GM19372 (cell line): ENCODE measurements around the gene TEX2.

ENCODE experiments used
- ATAC-seq: cut with Tn5 transposase; IDR thresholded peaks from one replicate; pipeline ENCODE4 v1.9.1; 2021; ENCODE audit warnings: mild to moderate bottlenecking, low read depth, moderate library complexity; ENCODE audit not compliant: unreplicated experiment

Gene TEX2

DNA sequence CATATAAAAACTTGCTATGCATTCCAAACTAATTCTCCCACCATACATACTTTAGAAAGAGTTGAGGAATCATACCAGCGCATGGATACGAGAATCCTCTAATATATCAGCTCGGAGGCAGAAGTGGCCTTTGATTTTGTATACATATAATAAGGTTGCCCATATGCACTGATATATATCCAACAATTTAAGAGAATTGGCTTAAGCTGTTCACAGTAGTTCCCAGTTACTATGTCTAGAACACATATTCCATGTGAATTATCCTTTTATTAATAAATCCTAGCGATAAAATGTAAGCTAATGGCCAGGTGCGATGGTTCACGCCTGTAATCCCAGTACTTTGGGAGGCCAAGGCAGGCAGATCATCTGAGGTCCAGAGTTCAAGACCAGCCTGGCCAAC is 113.9 kb downstream of the TEX2 start:
- no peak for ATAC-seq

DNA sequence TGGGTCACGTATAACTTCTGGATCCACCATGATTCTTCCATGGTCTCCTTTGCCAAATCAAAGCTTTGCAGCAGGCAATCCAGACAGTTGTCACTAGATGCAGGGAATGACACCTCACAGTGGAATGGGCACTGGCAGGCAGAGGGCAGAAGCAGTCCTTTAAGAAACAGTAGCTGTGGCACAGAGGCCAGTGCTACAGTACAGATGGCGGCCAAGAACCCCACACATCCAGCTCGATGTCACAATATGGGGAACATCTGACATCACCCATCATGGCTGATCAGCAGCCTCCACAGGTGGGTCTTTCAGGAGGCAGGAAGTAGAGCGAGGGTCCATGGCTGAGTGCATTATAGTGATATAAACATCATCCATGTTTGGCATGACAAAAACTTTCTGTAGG is 114.4 kb downstream of the TEX2 start:
- no peak for ATAC-seq

DNA sequence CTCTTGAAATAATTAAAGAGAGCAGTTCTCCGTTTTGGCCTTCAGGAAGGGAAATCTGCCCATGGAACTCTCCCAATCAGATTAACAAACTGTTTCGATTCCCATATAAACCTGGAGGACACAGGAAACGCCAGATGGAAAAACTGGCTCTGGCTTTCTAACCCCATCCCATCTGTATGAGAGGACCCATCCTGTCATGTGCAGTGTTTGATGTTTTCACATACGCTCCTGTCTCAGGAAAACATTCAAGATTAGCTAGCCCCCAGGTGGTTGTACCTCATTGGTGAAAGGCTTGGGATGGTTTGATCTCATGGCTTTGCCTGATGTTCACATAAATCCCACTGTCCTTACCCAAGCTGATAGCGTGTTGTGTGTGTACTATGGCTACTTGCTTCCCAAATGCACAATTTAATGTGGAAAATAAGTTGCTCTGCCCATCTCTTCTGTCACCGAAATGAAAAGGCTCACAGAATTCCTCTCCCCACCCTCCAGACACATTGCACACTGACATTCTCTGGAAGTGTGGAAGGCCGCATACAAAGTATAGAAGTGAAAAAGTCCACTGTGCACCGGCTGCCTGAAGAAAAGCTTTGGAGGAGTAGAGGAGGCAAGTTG is 114.9 kb downstream of the TEX2 start:
- no peak for ATAC-seq

DNA sequence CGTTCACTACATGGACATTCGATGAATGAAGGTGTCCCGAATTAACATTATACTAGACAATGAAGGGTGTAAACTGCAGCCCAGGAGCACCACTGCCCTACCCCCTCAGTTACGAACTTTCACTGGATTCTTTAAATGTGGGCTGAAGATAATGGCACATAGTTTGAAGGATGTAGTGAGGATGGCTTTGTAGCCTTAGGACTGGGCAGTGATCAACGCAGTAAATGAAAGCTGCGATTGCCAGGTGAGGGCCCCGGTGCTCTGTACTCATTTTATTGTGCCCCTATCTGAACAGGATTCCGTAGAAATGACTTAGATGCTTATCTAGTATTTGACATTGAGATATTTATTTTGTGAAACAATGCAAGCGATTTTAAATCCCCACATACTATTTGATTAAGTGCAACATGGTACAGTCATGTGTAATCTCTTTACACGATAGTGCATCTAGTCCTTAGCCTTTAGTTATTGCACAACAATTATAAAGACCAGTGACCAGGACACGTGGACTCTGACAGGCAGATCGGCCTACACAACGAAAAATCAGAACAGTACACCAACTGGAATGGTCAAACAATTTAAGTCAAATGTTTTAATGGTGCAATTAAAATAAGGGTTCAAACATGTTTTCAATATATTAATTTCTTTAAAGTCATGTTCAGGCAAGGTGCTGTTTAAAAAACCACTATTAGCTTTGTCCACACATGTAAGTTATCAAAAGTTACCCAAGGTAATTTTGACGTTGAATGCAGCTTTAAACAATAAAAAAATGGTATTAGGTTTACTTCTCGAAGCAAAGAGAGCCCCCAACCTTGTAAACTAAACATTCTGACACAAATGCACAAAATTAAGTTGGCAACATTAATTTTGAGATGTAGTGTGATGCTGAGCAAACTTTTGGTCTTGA is 115.7 kb downstream of the TEX2 start:
- ATAC-seq = no peak

DNA sequence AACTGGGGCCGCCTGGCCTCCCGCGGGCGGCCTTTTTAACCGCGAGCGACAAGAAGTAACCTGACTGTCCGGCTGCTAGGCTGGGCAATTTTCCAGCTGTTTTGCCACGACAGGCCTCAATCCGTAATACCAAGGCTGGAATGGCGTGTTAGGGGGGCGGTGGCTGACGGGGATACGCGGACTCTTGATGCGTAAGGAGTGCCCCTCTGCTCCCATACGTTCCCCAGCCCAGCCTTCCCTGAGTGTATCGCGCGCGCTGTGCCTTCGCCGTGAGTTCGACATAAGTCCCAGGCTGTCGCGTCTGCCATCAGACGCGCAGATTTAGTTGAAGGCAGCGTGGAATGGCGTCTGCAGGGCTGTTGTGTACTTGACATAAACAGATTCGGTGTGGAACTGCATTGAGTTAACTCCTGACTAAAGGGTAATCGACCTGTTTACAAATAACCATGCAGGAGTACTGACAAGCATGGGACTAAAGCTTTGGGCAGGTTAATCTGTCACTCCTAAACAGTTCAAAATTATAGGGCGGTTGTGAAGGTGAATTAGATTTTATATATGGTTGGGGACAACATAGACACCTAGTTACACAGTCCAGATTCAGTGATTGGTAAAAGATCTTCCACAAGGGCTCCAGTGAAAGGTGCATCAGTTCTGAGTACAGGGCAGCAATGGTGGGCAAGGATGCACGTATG is 116.5 kb downstream of the TEX2 start:
- peak; percentile 7 for ATAC-seq

DNA sequence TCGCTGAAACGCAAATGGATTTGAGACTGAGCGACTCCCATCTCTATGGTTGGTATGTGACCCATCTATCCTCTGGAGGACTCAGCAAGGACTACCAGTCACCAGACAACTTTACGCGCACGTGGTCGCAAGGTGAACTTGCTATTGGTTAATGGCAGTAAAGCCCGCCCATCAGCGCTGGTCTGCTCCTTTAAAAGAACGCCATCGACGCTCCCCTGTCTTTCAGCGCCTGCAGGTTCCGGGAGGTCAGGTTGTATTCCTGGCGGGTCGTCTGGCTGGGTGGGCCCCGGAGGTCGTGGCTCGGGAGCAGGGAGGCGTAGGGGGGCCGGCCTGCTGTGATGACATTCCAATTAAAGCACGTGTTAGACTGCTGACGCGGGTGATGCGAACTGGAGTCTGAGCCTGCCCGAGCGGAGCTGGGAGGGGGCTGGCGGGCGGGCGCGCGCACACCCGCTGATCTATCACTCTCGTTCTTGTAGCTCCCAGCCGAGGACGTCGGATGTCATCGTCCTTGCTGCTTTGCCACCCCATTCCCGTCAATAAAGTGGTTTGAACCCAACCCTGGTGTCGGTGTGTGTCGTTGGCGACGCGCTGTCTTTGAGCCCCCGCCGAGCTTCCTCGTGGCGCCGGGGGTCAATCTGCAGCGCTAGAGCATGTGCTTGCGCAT is 117.2 kb downstream of the TEX2 start:
- peak; percentile 84 for ATAC-seq

DNA sequence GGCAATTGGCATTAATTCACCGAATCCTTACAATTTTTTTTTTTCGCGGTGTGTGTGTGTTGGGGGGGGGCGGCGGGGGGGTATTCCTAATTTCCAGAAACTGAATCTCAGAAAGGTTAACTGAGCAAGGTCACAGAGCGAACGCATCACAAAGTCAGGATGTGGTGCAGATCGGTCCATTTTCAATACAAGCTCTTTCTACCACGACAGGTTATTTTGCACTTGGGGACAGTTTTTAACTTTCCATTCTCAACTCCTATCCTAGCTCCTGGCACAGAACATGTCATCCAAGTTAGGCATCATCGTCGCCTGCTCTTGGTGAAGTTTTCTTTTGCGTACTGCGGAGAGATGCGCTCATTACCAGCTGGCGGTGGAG is 117.7 kb downstream of the TEX2 start:
- peak; percentile 9 for ATAC-seq

DNA sequence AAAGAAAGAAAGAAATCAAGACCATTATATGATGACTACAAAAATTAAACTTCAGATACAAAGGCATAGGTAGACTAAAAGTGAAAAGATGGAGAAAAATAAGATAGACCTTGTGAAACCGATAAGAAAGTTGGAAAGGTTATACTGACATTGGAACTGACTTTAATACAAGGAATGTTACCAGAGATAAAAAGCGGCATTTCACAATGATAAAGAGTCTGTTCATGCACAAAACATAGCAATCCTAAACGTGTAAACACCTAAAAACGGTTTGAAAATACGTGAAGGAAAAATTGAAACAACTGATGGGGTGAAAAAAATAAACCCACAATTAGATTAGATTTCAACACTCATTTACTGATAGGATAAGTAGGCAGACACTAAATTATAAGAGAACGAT is 123.5 kb downstream of the TEX2 start:
- ATAC-seq = no peak

DNA sequence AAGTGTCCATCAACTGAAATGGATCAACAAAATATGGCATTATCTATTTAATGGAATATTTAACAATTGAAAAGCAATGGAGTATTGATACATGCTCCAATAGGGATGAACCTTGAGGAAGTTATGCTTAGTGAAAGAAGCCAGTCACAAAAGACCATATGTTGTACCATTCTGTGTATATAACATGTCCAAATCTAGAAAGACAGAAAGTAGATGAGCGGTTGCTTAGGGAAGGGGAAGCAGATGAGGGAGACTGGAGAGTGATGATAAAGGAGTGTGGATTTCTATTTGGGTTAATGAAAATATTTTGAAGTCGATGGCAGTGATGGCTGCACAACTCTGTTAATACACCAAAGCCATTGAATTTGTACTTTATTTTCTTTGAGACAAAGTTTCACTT is 124.6 kb downstream of the TEX2 start:
- no peak for ATAC-seq

DNA sequence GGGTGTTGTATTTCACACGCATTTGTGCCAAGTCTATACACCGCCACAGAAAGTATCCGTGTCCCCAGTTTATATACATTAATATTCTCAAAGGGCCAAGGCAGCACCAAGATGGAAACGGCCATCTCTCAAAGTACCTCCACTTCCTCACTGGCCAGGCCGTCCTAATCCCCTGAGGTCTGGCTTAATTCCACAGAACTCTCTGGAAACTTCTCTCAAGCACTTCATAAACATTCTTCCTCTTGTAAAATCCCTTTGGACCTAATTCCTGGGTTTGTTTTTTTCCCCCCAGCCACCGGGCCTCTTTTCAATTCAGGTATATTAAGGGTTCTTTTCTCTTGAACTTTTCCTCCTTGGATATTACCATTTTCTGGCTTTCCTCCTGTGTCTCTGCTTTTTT is 128.1 kb downstream of the TEX2 start:
- no peak for ATAC-seq

DNA sequence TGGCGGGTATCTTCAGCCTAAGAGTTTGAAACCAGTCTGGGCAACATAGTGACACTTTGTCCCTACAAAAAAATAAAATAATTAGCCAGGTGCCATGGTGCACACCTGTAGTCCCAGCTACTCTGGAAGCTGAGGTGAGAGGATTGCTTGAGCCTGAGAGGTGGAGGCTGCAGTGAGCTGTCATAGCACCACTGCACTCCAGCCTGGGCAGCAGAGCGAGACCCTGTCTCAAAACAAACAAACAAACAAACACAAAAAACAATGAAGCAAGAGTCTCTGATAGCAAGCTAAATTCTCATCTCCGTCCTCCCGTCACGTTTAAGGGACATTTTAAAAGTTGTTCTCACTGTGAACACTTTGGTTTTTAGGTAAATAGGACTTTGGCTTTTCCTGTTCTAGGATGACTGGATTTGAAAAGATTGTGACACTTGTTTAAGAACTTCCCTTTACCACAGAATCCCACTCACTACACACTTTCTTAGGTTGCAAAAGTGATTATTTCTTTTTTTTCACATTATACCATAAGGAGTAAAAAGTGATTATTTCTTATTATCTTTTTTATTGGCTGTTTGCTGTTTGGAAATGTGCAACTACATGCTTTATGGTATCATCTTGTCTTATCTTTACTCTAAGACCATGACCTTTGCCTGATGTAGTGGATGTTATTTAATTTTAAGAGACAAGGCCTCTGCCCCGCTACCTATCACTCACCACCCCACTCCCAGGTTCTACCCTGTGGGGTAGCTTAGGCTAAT is 128.7 kb downstream of the TEX2 start:
- ATAC-seq = no peak

DNA sequence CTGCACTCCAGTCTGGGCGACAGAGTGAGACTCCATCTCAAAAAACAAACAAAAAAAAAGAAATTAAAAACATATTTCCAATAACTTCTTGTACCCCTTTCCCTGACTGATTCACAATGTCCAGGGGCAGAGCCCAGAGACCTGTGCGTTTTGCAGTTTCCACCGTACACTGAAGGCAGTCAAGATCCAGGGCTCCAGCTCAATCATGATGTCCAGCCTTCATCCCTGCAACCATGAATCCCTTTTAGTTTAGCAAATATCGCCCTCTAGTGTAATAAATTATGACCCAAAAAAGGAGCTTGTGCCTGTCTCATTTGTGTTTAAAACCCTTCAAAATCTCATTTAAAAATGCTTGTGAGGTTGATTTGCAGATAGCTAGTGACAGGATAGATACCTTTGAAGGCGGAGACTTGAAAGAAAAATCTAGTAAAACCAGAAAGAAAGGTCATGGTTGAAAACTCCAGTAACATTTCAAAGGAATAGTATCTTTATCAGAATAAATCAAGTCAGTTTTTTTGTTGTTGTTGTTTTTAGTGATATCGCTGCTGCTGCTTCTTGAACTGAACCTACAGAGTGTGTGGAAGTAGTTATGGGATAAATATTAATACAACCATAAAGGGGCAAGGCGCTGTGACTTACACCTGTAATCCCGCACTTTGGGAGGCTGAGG is 129.4 kb downstream of the TEX2 start:
- no peak for ATAC-seq

DNA sequence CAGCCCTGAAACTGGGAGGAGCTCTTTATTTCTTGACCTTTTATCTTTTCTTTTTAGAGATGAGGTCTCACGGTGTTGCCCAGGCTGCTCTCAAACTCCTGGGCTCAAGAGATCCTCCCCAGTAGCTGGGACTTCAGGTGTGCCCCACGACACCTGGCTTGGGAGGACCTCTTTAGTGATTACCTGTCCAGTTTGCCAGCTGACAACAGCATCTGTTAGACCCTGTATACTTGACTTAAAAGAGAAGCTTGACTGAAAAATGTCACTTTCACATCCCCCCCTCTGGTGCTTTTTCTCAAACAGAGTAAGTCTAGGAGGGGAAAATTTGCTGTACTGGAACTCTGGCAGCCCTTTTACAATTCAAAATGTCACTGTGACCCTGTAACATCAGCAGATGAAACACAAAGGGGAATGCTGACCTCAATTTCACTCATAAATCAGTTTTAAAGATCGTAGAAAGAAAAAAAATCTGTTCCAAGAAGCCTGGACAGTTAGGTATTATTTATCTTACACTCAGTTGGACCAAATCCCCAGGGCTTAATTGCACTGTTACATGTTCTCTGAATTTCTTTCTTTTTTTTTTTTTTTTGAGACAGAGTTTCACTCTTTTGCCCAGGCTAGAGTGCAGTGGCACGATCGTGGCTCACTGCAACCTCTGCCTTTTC is 131.3 kb downstream of the TEX2 start:
- no peak for ATAC-seq

DNA sequence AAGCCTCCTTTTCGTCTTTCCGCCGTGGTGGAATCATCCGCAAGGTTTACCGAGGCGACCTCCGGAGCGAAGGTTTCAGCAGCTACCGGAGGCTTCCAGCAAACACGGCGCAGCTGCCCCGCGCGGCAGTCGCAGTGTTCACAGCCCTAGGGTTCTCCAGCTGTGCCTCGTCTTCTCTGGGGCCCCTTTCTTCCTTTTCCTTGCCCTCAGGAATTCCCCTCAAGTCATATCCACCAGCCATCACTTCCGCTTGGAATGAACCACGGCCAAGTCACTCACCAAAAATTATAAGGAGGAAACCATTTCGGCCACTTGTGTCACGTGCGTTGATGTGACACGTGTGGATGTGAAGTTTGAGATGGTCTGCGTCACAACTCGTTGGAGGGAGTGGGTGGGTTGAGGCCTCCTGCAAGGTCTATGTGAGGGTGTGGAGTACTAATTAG is 132.5 kb downstream of the TEX2 start:
- ATAC-seq = no peak

DNA sequence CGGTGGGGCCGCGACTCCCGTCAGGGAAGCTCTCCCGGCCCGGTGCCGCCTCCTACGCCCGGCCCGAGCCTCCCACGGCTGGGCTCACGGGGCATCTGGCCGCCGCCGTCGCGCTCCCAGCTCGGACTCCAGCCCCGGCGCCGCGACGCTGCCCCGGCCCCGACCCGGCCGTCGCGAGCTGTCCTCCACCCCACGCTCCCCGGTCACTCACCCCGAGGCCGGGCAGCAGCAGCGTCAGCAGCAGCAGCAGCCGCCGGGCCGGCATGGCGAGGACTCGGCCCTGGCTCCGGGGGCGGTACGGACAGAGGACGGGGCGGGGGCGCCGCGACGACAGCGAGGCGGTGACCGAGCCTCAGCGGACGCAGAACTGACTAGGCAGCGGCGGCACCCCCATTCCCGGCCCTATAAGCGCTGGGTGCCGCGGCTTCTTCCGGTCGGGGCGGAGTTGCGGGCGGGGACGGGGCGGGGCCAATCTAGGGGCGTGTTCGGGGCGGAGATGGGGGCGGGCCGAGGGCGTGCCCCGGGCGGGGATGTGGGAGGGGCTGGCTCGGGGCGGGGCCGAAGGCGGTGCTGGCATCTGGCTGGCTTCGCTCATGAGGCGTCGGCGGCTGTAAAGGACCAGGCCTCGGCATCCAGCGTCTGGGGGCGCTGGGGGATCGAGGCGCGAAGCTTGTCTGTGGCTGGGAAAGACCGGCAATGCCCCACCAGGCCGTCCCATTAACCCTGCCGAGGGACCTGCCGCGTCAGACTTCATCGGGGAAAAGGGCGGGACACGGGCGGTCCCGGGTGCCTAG is 133.1 kb downstream of the TEX2 start, which contains the start of gene ERN1:
TSS of gene ERN1 (minus strand) at position 380 of the 794 bp plus-strand sequence. CDS start at position 265, 115 bp downstream.
- ATAC-seq = peak; percentile 86

DNA sequence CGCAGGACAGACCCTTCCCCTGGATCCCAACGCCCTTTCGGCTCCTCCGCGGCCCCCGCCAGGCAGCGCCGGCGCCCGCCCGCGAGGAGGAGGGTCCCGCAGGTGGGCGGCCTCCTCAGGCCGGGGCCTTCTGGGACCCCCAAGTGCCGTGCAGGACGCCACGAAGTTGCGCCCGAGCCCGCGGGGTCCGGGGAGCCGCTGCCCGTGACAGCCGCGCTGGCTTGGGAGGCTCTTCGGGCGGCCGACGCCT is 133.6 kb downstream of the TEX2 start:
- ATAC-seq = no peak

DNA sequence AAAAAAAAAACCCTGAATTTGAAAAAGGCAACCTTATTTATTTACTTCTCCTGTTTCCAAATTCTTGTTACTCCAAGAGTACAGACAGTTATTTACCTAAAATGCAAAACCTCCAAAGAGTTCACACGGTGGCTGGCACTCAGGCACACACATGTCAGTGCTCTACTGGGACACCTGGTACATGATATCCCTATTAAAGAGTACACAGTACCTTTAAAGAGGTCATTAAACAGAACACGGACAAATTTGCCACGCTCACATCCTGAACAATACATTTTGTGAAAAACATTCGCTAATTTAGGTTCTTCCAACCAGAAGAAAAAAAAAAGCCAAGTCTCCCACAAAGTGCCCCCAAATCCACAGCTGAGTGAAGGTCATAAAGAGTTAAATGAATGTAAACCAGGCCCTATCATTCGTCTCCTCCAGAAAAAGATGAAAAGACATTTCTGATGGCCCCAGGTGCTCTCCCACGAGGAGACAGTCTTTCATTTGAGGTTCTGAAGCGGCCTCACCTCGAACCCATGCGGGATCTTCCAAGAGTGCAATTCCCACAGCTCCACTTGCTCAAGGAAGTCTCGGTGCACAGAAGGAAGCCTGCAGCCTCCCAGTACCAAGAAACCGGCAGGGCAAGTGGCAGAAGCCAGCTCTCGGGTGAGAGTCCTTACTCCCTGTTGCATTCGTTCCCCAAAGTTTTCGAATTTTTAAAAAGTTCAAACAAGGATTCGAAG is 134.1 kb downstream of the TEX2 start:
- no peak for ATAC-seq

DNA sequence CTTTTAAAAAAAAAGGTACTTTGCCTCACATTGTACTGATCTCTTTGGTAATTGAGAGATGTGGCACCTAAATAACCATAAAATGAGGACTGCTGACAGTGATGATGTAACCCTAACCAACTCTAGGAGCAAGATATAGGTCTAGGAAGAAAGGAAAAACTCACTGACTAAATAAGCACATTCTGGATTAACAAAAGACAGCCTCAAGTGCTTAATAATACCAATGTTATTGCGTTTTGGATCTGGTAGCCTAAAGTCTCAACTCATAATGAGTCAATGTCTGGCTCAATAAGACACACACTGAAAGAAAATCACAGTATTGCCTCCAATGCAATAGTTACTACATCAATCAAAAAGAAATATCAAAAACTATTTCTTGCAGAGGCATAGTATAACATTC is 136.1 kb downstream of the TEX2 start:
- ATAC-seq = no peak
